ENCODE results near the gene NXT1.

- TF ChIP-seq POLR2AphosphoS5 (IDR thresholded peaks at IDR 0.05; ENCODE audit: borderline replicate concordance, low read depth, low read length) (no peak), FOXP2 (optimal IDR thresholded peaks at IDR 0.05; ENCODE audit: control extremely low read depth, extremely low read length, insufficient read depth) (no peak)
Measured at GRCh38 chr20:23301436-23302050, 49.0 kb upstream of the NXT1 start.

All from SK-N-MC (cell line).